K562 (cell line): Measurements from ENCODE around the gene LPXN. TPM values are rescaled to one million over a fixed set of nuclear protein-coding genes. Genes with fewer than 3 reads are reported as not detected.

Experiments
- ATAC-seq: fragments of 200-7000 bp; cut with Tn5 transposase; 3 replicates; pipeline ENCODE4 v1.9.1; 2020; ENCODE audit warnings: moderate library complexity
- BruUV-seq: library from RNA; stranded (reverse); fragments of 400-500 nt; replicated peaks from 2 replicates; lab custom pipeline; 2021; lab: Mats Ljungman, UMichigan
- CTCF ChIA-PET: fragments of 300-600 bp; formaldehyde crosslinking; extraction: SDS; loops from one replicate; lab custom pipeline; 2021; ENCODE audit warnings: low intra/inter-chr PET ratio; lab: Yijun Ruan, JAX
- POLR2A ChIA-PET: fragments of 300-600, 350-650 bp; sonication (Branson Sonifier 250); formaldehyde crosslinking; extraction: SDS; loops from one replicate; lab custom pipeline; 2021; ENCODE audit warnings: antibody characterized with exemption, inconsistent platforms; lab: Yijun Ruan, JAX
- DNase-seq, 4 experiments: peaks; one replicate each; pipeline versions ENCODE4 v3.0.0 to v3.0.0-alpha.2; 2011 to 2018; ENCODE audit warnings: low spot score in 3 of 4, mixed read lengths in 3 of 4; ENCODE audit errors: extremely low read depth in 1 of 4
- FAIRE-seq: peaks from 2 replicates; lab custom pipeline; 2011; peaks lifted over from hg19 to GRCh38; lab: Jason Lieb, UNC
- H2AFZ ChIP-seq: 2 replicates; pipeline ENCODE4 v1.6.0; 2011; ENCODE audit warnings: low read depth, low read length, control low read depth, inconsistent platforms
- H3K27ac ChIP-seq: fragments of 200-600 bp; 3 replicates; pipeline ENCODE4 v1.8.0; 2011; ENCODE audit warnings: low read depth, mild to moderate bottlenecking, control low read depth, inconsistent platforms, low read length, moderate library complexity, mixed read lengths; ENCODE audit errors: extremely low read depth
- H3K27me3 ChIP-seq, 2 experiments: fragments of 300-600 bp in 1 of 2; 2 replicates in 1 of 2; 3 replicates in 1 of 2; pipeline versions ENCODE4 v1.6.0 to v1.8.0; 2011; ENCODE audit warnings: inconsistent platforms in 2 of 2, low read length in 2 of 2, mild to moderate bottlenecking in 1 of 2, mixed read lengths in 1 of 2, moderate library complexity in 1 of 2; ENCODE audit not compliant: control insufficient read depth in 2 of 2, insufficient read depth in 2 of 2
- H3K36me3 ChIP-seq: fragments of 300-600 bp; 3 replicates; pipeline ENCODE4 v1.8.0; 2011; ENCODE audit warnings: mild to moderate bottlenecking, low read length, inconsistent platforms; ENCODE audit not compliant: control insufficient read depth, insufficient read depth
- H3K4me1 ChIP-seq, 2 experiments: fragments of 200-600 bp in 1 of 2; replicated peaks in 1 of 2; 2 replicates in 1 of 2; 3 replicates in 1 of 2; pipeline versions ENCODE4 v1.5.1 to v1.8.0; 2011; ENCODE audit warnings: inconsistent platforms in 2 of 2, low read length in 2 of 2, mild to moderate bottlenecking in 1 of 2, mixed read lengths in 1 of 2, moderate library complexity in 1 of 2; ENCODE audit not compliant: control insufficient read depth in 2 of 2, insufficient read depth in 2 of 2
- H3K4me2 ChIP-seq: 2 replicates; pipeline ENCODE4 v1.6.1; 2011; ENCODE audit warnings: low read length, control low read depth, inconsistent platforms, mixed read lengths; ENCODE audit not compliant: insufficient read depth
- H3K4me3 ChIP-seq: fragments of 200-600 bp; sonication (generic), shearing (Covaris generic); 2 replicates; pipeline ENCODE4 v1.5.1; 2016; ENCODE audit warnings: control low read depth, inconsistent platforms
- H3K79me2 ChIP-seq: fragments of 200-600 bp; 3 replicates; pipeline ENCODE4 v1.8.0; 2011; ENCODE audit warnings: low read length, inconsistent platforms; ENCODE audit not compliant: control insufficient read depth, insufficient read depth
- H3K9ac ChIP-seq, 2 experiments: 2 replicates each; pipeline versions ENCODE4 v1.6.0 to v1.6.1; 2011; ENCODE audit warnings: low read depth in 2 of 2, low read length in 2 of 2, control low read depth in 1 of 2, inconsistent platforms in 1 of 2, mild to moderate bottlenecking in 1 of 2, mixed read lengths in 1 of 2; ENCODE audit not compliant: insufficient read depth in 1 of 2
- H3K9me1 ChIP-seq: one replicate; pipeline ENCODE4 v1.6.0; 2011; ENCODE audit warnings: inconsistent platforms, mild to moderate bottlenecking, low read length, moderate library complexity; ENCODE audit not compliant: control insufficient read depth, insufficient read depth
- H3K9me3 ChIP-seq: replicated peaks from 2 replicates; pipeline ENCODE4 v1.5.1; 2011; ENCODE audit warnings: low read depth, low read length, inconsistent platforms; ENCODE audit not compliant: control insufficient read depth, insufficient read depth
- H4K20me1 ChIP-seq: replicated peaks from 2 replicates; pipeline ENCODE4 v1.6.1; 2011; ENCODE audit warnings: low read length, inconsistent platforms, mixed read lengths; ENCODE audit not compliant: control insufficient read depth, insufficient read depth
- CREB1 ChIP-seq, 2 experiments: sonication (generic) in 1 of 2; formaldehyde crosslinking in 1 of 2; IDR thresholded peaks; 2 replicates each; pipeline versions ENCODE4 v1.6.1 to v1.8.0; 2012 to 2022; ENCODE audit warnings: inconsistent platforms in 1 of 2, mild to moderate bottlenecking in 1 of 2, missing genetic modification reagents in 1 of 2, moderate library complexity in 1 of 2
- NFXL1 ChIP-seq: fragments of 450-650 bp; formaldehyde crosslinking; IDR thresholded peaks from 2 replicates; pipeline ENCODE4 v1.4.0; 2021; ENCODE audit warnings: mild to moderate bottlenecking
- PTTG1 ChIP-seq: fragments of 450-650 bp; IDR thresholded peaks from 2 replicates; pipeline ENCODE4 v1.6.1; 2016; ENCODE audit warnings: low read depth, mild to moderate bottlenecking, missing genetic modification characterization, missing compliant biosample characterization
- SETDB1 ChIP-seq: IDR thresholded peaks from one replicate; pipeline ENCODE4 v1.6.1; 2012; ENCODE audit warnings: low read length, control low read depth, inconsistent platforms
- TEAD4 ChIP-seq, 2 experiments: sonication (generic) in 1 of 2; formaldehyde crosslinking in 1 of 2; IDR thresholded peaks; 2 replicates each; pipeline versions ENCODE4 v1.6.1 to v1.8.0; 2012 to 2022; ENCODE audit warnings: borderline replicate concordance in 1 of 2, inconsistent platforms in 1 of 2, low read length in 1 of 2, mild to moderate bottlenecking in 1 of 2, missing genetic modification reagents in 1 of 2
- ZBTB34 ChIP-seq: fragments of 250-450 bp; sonication (Bioruptor Pico); IDR thresholded peaks from 2 replicates; pipeline ENCODE4 v1.8.0; 2021; ENCODE audit warnings: mild to moderate bottlenecking, moderate library complexity
- ZKSCAN8 ChIP-seq: fragments of 200-800 bp; sonication (Bioruptor generic); IDR thresholded peaks from 2 replicates; pipeline ENCODE4 v1.6.1; 2016; ENCODE audit warnings: missing genetic modification characterization, missing compliant biosample characterization
- ZNF121 ChIP-seq: sonication (generic); formaldehyde crosslinking; conservative IDR thresholded peaks from 2 replicates; pipeline ENCODE4 v1.8.0; 2022; ENCODE audit warnings: missing genetic modification reagents
- ZNF316 ChIP-seq: fragments of 450-650 bp; IDR thresholded peaks from 2 replicates; pipeline ENCODE4 v1.6.1; 2016
- ZNF551 ChIP-seq: fragments of 250-450 bp; sonication (Bioruptor Pico); IDR thresholded peaks from 2 replicates; pipeline ENCODE4 v1.5.0; 2021; ENCODE audit warnings: mild to moderate bottlenecking, moderate library complexity
- WGBS: fragments of 100-300 bp; shearing (Covaris generic); methylation state at CpG from one replicate; pipeline ENCODE4 v1.1.6; 2016; ENCODE audit warnings: low coverage, mixed read lengths; ENCODE audit not compliant: insufficient coverage; ENCODE audit errors: missing lambda C conversion rate; 5-methylcytosine and 5-hydroxymethylcytosine counted together
- in situ Hi-C: fragments of 300-500 bp; cut with MboI; formaldehyde crosslinking; loops from 4 replicates; pipeline ENCODE4 v1.15.0; 2018; ENCODE audit warnings: inconsistent platforms, mixed read lengths
- intact Hi-C: fragments of 100-400 bp; cut with micrococcal nuclease; formaldehyde crosslinking; loops from 2 replicates; pipeline ENCODE4 v1.14.2; 2022
- polyA plus RNA-seq, 8 experiments: library from polyadenylated mRNA; depleted of rRNA in 4 of 8; stranded (reverse) in 5 of 8; unstranded in 3 of 8; fragments of >200 nt; fragmentation: Nextera tagmentation in 2 of 8; fragmentation: Illumina TruSeq in 1 of 8; extraction: Ambion mirVana in 2 of 8; extraction: Trizol in 1 of 8; gene quantifications; 2 replicates each; pipeline versions ENCODE4 v1.2.1 to v1.2.3, GENCODE V29; 2011 to 2014; ENCODE audit warnings: inconsistent platforms in 1 of 8, missing spikeins in 1 of 8
- total RNA-seq, 7 experiments: library from RNA; depleted of rRNA in 6 of 7; stranded (reverse); fragments of >200 nt in 6 of 7; fragmentation: Illumina TruSeq in 2 of 7; extraction: Trizol in 2 of 7; gene quantifications; 2 replicates each; pipeline versions ENCODE4 v1.2.1 to v1.2.3, GENCODE V29; 2011 to 2021; ENCODE audit warnings: low replicate concordance in 1 of 7
- TF ChIP-seq, protein P1 (sequence below): IDR thresholded peaks from 3 replicates; pipeline ENCODE4 v1.6.1; 2011; ENCODE audit warnings: borderline replicate concordance, mild to moderate bottlenecking; ENCODE audit not compliant: insufficient read length, insufficient read depth
- TF ChIP-seq, protein P2 (sequence below): fragments of 200-800 bp; sonication (Bioruptor generic); IDR thresholded peaks from 2 replicates; pipeline ENCODE4 v1.6.1; 2017; ENCODE audit warnings: missing genetic modification characterization, missing compliant biosample characterization
- TF ChIP-seq, protein P3 (sequence below): sonication (generic); formaldehyde crosslinking; IDR thresholded peaks from 2 replicates; pipeline ENCODE4 v1.8.0; 2022; ENCODE audit warnings: mild to moderate bottlenecking, missing genetic modification reagents

The LPXN gene
- total and polyA plus RNA-seq, 9 of the 15 experiments (the other 6 are each of a cell fraction or from before 2014, with no cell fraction given) = 0.73 to 3.1 (median 2.0) TPM

- no peak for FAIRE-seq
- no peak for ATAC-seq
- CTCF ChIA-PET = no interaction called here
- no peak for TF ChIP-seq ZNF121 (CRISPR knock-in tag)
- TF ChIP-seq ZBTB34 (CRISPR knock-in tag) = no peak
- no peak for TF ChIP-seq SETDB1
- TF ChIP-seq, protein P1, sequence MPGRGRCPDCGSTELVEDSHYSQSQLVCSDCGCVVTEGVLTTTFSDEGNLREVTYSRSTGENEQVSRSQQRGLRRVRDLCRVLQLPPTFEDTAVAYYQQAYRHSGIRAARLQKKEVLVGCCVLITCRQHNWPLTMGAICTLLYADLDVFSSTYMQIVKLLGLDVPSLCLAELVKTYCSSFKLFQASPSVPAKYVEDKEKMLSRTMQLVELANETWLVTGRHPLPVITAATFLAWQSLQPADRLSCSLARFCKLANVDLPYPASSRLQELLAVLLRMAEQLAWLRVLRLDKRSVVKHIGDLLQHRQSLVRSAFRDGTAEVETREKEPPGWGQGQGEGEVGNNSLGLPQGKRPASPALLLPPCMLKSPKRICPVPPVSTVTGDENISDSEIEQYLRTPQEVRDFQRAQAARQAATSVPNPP = no peak
- TF ChIP-seq CREB1 (IDR thresholded peaks at IDR 0.05) = no peak
- TF ChIP-seq CREB1 (CRISPR knock-in tag; IDR thresholded peaks at IDR 0.05) = no peak
- TF ChIP-seq ZNF316 = no peak
- TF ChIP-seq ZNF551 (CRISPR knock-in tag) = no peak
- no peak for TF ChIP-seq PTTG1 (tag)
- TF ChIP-seq, protein P2, sequence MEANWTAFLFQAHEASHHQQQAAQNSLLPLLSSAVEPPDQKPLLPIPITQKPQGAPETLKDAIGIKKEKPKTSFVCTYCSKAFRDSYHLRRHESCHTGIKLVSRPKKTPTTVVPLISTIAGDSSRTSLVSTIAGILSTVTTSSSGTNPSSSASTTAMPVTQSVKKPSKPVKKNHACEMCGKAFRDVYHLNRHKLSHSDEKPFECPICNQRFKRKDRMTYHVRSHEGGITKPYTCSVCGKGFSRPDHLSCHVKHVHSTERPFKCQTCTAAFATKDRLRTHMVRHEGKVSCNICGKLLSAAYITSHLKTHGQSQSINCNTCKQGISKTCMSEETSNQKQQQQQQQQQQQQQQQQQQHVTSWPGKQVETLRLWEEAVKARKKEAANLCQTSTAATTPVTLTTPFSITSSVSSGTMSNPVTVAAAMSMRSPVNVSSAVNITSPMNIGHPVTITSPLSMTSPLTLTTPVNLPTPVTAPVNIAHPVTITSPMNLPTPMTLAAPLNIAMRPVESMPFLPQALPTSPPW (CRISPR knock-in tag) = no peak
- TF ChIP-seq TEAD4 (IDR thresholded peaks at IDR 0.05; ENCODE audit: low read length) = no peak
- no peak for TF ChIP-seq TEAD4 (CRISPR knock-in tag; IDR thresholded peaks at IDR 0.05; ENCODE audit: borderline replicate concordance)
- TF ChIP-seq NFXL1 (CRISPR knock-in tag) = no peak
- no peak for TF ChIP-seq ZKSCAN8 (CRISPR knock-in tag)
- TF ChIP-seq, protein P3, sequence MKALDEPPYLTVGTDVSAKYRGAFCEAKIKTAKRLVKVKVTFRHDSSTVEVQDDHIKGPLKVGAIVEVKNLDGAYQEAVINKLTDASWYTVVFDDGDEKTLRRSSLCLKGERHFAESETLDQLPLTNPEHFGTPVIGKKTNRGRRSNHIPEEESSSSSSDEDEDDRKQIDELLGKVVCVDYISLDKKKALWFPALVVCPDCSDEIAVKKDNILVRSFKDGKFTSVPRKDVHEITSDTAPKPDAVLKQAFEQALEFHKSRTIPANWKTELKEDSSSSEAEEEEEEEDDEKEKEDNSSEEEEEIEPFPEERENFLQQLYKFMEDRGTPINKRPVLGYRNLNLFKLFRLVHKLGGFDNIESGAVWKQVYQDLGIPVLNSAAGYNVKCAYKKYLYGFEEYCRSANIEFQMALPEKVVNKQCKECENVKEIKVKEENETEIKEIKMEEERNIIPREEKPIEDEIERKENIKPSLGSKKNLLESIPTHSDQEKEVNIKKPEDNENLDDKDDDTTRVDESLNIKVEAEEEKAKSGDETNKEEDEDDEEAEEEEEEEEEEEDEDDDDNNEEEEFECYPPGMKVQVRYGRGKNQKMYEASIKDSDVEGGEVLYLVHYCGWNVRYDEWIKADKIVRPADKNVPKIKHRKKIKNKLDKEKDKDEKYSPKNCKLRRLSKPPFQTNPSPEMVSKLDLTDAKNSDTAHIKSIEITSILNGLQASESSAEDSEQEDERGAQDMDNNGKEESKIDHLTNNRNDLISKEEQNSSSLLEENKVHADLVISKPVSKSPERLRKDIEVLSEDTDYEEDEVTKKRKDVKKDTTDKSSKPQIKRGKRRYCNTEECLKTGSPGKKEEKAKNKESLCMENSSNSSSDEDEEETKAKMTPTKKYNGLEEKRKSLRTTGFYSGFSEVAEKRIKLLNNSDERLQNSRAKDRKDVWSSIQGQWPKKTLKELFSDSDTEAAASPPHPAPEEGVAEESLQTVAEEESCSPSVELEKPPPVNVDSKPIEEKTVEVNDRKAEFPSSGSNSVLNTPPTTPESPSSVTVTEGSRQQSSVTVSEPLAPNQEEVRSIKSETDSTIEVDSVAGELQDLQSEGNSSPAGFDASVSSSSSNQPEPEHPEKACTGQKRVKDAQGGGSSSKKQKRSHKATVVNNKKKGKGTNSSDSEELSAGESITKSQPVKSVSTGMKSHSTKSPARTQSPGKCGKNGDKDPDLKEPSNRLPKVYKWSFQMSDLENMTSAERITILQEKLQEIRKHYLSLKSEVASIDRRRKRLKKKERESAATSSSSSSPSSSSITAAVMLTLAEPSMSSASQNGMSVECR (CRISPR knock-in tag) = no peak
These were observed 46.1 kb upstream of the LPXN start for GRCh38 chr11:58621586-58622262.

More at GRCh38 chr11:58621586-58622262, 46.1 kb upstream of the LPXN start:
- H2AFZ ChIP-seq = no peak overlapping the region
- DNase-seq = no peak
- H3K4me3 ChIP-seq = no peak overlapping the region
- intact Hi-C loops (no loop called here), in situ Hi-C loops (no loop called here)
- POLR2A ChIA-PET = interaction anchor here (0.5 to 1.2 kb wide), 2 partner anchors 8 to 529 kb away, joined by 3 read pairs; no protein-coding TSS in a partner anchor
- H4K20me1 ChIP-seq = no peaks in the 10 kb centered on the region
- no peak overlapping the region for H3K4me2 ChIP-seq
- H3K9me1 ChIP-seq = no peaks in the 10 kb centered on the region
- H3K27ac ChIP-seq = no peak overlapping the region
- H3K9ac ChIP-seq = no peak overlapping the region
- H3K36me3 ChIP-seq = peaks cover 95% of the 10 kb centered on the region
- H3K9me3 ChIP-seq = no peaks in the 10 kb centered on the region
- H3K4me1 ChIP-seq = no peaks in the 10 kb centered on the region
- no peaks in the 10 kb centered on the region for H3K27me3 ChIP-seq
- no TSS peak for BruUV-seq
- 95% methylated on average over 4 of the region's 4 CpGs for WGBS
- H3K79me2 ChIP-seq = 0 out of 3 replicates have a peak, but pooled peaks cover 4% of the 10 kb centered on the region
